Measurements from ENCODE around the gene RBM17.
"Not testable (repeated sequence)": the region's sequence is repeated elsewhere in the genome, so short reads cannot be mapped to it uniquely, and the experiment has no call there.

RBM17 gene

GRCh38 chr10:6101181-6101580, 12.3 kb downstream of the RBM17 start:
- peaks cover 92% of the 10 kb centered on the region for H3K36me3 ChIP-seq (ENCODE audit: low read depth)
- H3K9me3 ChIP-seq (ENCODE audit: severe bottlenecking), result no peaks in the 10 kb centered on the region
- H3K4me1 ChIP-seq (ENCODE audit: insufficient read depth, poor library complexity, severe bottlenecking), result no peaks in the 10 kb centered on the region
- DNase-seq (ENCODE audit: low spot score) (no peak), ATAC-seq (ENCODE audit: low read depth) (no peak)
- H3K4me3 ChIP-seq (ENCODE audit: severe bottlenecking), result no peak overlapping the region
- TF ChIP-seq CTCF (IDR thresholded peaks at IDR 0.05; ENCODE audit: poor library complexity, severe bottlenecking), result no peak
- no peak overlapping the region for H3K27ac ChIP-seq (ENCODE audit: poor library complexity, severe bottlenecking)
- H3K27me3 ChIP-seq (ENCODE audit: insufficient read depth, poor library complexity, severe bottlenecking), result no peaks in the 10 kb centered on the region

GRCh38 chr10:6102128-6102527, 13.3 kb downstream of the RBM17 start:
- ATAC-seq (ENCODE audit: low read depth) (no peak), DNase-seq (ENCODE audit: low spot score) (no peak)
- Histone ChIP-seq H3K27ac (ENCODE audit: poor library complexity, severe bottlenecking) (no peak overlapping the region), H3K4me3 (ENCODE audit: severe bottlenecking) (no peak overlapping the region), H3K27me3 (ENCODE audit: insufficient read depth, poor library complexity, severe bottlenecking) (no peaks in the 10 kb centered on the region), H3K4me1 (ENCODE audit: insufficient read depth, poor library complexity, severe bottlenecking) (no peaks in the 10 kb centered on the region), H3K36me3 (ENCODE audit: low read depth) (peaks cover 94% of the 10 kb centered on the region), H3K9me3 (ENCODE audit: severe bottlenecking) (no peaks in the 10 kb centered on the region)
- TF ChIP-seq CTCF (IDR thresholded peaks at IDR 0.05; ENCODE audit: poor library complexity, severe bottlenecking), result no peak

- Histone ChIP-seq H3K36me3 (ENCODE audit: low read depth) (peaks cover 94% of the 10 kb centered on the region), H3K27ac (ENCODE audit: poor library complexity, severe bottlenecking) (no peak overlapping the region), H3K4me3 (ENCODE audit: severe bottlenecking) (no peak overlapping the region), H3K9me3 (ENCODE audit: severe bottlenecking) (no peaks in the 10 kb centered on the region), H3K27me3 (ENCODE audit: insufficient read depth, poor library complexity, severe bottlenecking) (no peaks in the 10 kb centered on the region), H3K4me1 (ENCODE audit: insufficient read depth, poor library complexity, severe bottlenecking) (no peaks in the 10 kb centered on the region)
- DNase-seq (ENCODE audit: low spot score), result no peak
- no peak for TF ChIP-seq CTCF (IDR thresholded peaks at IDR 0.05; ENCODE audit: poor library complexity, severe bottlenecking)
- no peak for ATAC-seq (ENCODE audit: low read depth)
Observed at GRCh38 chr10:6103591-6103990, 14.8 kb downstream of the RBM17 start.

GRCh38 chr10:6107616-6108015, 18.8 kb downstream of the RBM17 start:
- H3K36me3 ChIP-seq (ENCODE audit: low read depth), result peaks cover 95% of the 10 kb centered on the region
- not testable (repeated sequence) for H3K27me3 ChIP-seq (ENCODE audit: insufficient read depth, poor library complexity, severe bottlenecking); H3K27ac ChIP-seq (ENCODE audit: poor library complexity, severe bottlenecking); H3K9me3 ChIP-seq (ENCODE audit: severe bottlenecking); H3K4me1 ChIP-seq (ENCODE audit: insufficient read depth, poor library complexity, severe bottlenecking); H3K4me3 ChIP-seq (ENCODE audit: severe bottlenecking); ATAC-seq (ENCODE audit: low read depth); DNase-seq (ENCODE audit: low spot score)

- Histone ChIP-seq H3K4me1 (ENCODE audit: insufficient read depth, poor library complexity, severe bottlenecking) (no peaks in the 10 kb centered on the region), H3K27ac (ENCODE audit: poor library complexity, severe bottlenecking) (no peak overlapping the region), H3K36me3 (ENCODE audit: low read depth) (peaks cover 95% of the 10 kb centered on the region), H3K9me3 (ENCODE audit: severe bottlenecking) (no peaks in the 10 kb centered on the region), H3K4me3 (ENCODE audit: severe bottlenecking) (no peak overlapping the region), H3K27me3 (ENCODE audit: insufficient read depth, poor library complexity, severe bottlenecking) (no peaks in the 10 kb centered on the region)
- TF ChIP-seq CTCF (IDR thresholded peaks at IDR 0.05; ENCODE audit: poor library complexity, severe bottlenecking), result no peak
- no peak for ATAC-seq (ENCODE audit: low read depth)
- DNase-seq (ENCODE audit: low spot score), result no peak
Observed at GRCh38 chr10:6108072-6108471, 19.2 kb downstream of the RBM17 start.

Data from RWPE2 (cell line).